Adrenal gland (tissue), 12 donors: Measurements from ENCODE around the gene OR8B2. TPM values are rescaled to one million over a fixed set of nuclear protein-coding genes. Genes with fewer than 3 reads are reported as not detected.

Experiments used
- DNase-seq, 7 donors: peaks; one replicate each; pipeline ENCODE4 v3.0.0-alpha.2; 2019 to 2020
- H3K27ac ChIP-seq, 5 donors: fragments of 200-600 bp; sonication (generic) in 4 of 5; 1 replicate in 3 of 5; 2 replicates in 2 of 5; pipeline versions ENCODE4 v1.5.1 to v1.8.0; 2016 to 2020; ENCODE audit warnings: mild to moderate bottlenecking in 1 of 5
- H3K27me3 ChIP-seq: fragments of 200-600 bp; 2 replicates; pipeline ENCODE4 v1.8.0; 2021
- H3K36me3 ChIP-seq, 2 donors: fragments of 200-600 bp; replicated peaks in 1 of 2; 1 replicate in 1 of 2; 2 replicates in 1 of 2; pipeline versions ENCODE4 v1.5.1 to v1.8.0; 2018 to 2022
- H3K4me1 ChIP-seq, 2 donors: fragments of 200-600 bp; replicated peaks in 1 of 2; 1 replicate in 1 of 2; 2 replicates in 1 of 2; pipeline versions ENCODE4 v1.5.1 to v1.8.0; 2018 to 2021
- H3K4me3 ChIP-seq, 4 donors: fragments of 200-600 bp; sonication (generic) in 3 of 4; one replicate each; pipeline ENCODE4 v1.5.1; 2016 to 2018
- H3K9me3 ChIP-seq, 3 donors: fragments of 200-600 bp; sonication (generic) in 1 of 3; replicated peaks in 1 of 3; 1 replicate in 2 of 3; 2 replicates in 1 of 3; pipeline versions ENCODE4 v1.5.1 to v1.8.0; 2016 to 2021
- POLR2A ChIP-seq, 2 donors: fragments of 450-650 bp; IDR thresholded peaks; one replicate each; pipeline ENCODE4 v1.6.1; 2017; ENCODE audit warnings: antibody characterized with exemption in 2 of 2, mild to moderate bottlenecking in 2 of 2, moderate library complexity in 1 of 2
- WGBS, 4 donors: extraction: QIAGEN DNeasy Blood & Tissue Kit in 2 of 4; methylation state at CpG; one replicate each; pipeline versions ENCODE4 v1.1.5 to v1.1.7; 2013 to 2017; 5-methylcytosine and 5-hydroxymethylcytosine counted together
- intact Hi-C, 2 donors: fragments of 100-400 bp; cut with DNase I; formaldehyde crosslinking; loops; one replicate each; pipeline versions ENCODE4 v1.14.1 to v1.15.0; 2022 to 2023
- polyA plus RNA-seq, 3 donors: library from polyadenylated mRNA; stranded (reverse); fragments of 200-250 nt in 2 of 3; fragments of 350-450 nt in 1 of 3; fragmentation: Illumina TruSeq in 1 of 3; extraction: RNeasy Lipid Tissue Mini Kit (QIAGEN cat#74804) in 1 of 3; gene quantifications; one replicate each; pipeline ENCODE4 v1.2.3, GENCODE V29; 2013 to 2014
- total RNA-seq, 9 donors: library from RNA; depleted of rRNA in 4 of 9; stranded (reverse); fragments of >200 nt in 4 of 9; fragments of 120-200 nt in 1 of 9; fragmentation: NEBNext Ultra II Directional in 1 of 9; extraction: Animal tissue kit (Norgen Biotek cat#: 25700) in 1 of 9; gene quantifications; one replicate each; pipeline versions ENCODE4 v1.1.0 to v1.2.4, GENCODE V29; 2013 to 2023
- TF ChIP-seq, protein P1 (sequence below), 6 experiments: fragments of 450-650 bp in 4 of 6; fragments of 200-600 bp in 2 of 6; sonication (generic) in 1 of 6; IDR thresholded peaks; 1 replicate in 5 of 6; 2 replicates in 1 of 6; pipeline versions ENCODE4 v1.5.1 to v1.8.0; 2016 to 2021; ENCODE audit warnings: antibody characterized with exemption in 6 of 6, mild to moderate bottlenecking in 2 of 6, moderate library complexity in 1 of 6
- donor health status: healthy with polysubstance abuse.
- donor health status: Bipolar disorder and iron deficiency.
- donor health status: DM: yes; HTN: yes; CAD: no.
- donor health status: DM: no; HTN: no; CAD: no.
- donor health status: DM: no; HTN: no; CAD: no.
- donor health status: DM: yes; HTN: yes; CAD: no.

Gene OR8B2
- total and polyA plus RNA-seq, 12 donors = not detected

GRCh38 chr11:124376280-124376679, 8.0 kb downstream of the OR8B2 start:
- Histone ChIP-seq H3K27me3 (no peaks in the 10 kb centered on the region), H3K4me3 (no peak overlapping the region), H3K36me3 (no peaks in the 10 kb centered on the region), H3K27ac (no peak overlapping the region), H3K9me3 (no peaks in the 10 kb centered on the region), H3K4me1 (no peaks in the 10 kb centered on the region)
- intact Hi-C loops = no loop called here
- 55 to 73% (median 62%) methylated on average over 3 of the region's 3 CpGs for WGBS, 4 donors
- no peak for DNase-seq
- TF ChIP-seq POLR2A (IDR thresholded peaks at IDR 0.05) = no peak
- TF ChIP-seq, protein P1, sequence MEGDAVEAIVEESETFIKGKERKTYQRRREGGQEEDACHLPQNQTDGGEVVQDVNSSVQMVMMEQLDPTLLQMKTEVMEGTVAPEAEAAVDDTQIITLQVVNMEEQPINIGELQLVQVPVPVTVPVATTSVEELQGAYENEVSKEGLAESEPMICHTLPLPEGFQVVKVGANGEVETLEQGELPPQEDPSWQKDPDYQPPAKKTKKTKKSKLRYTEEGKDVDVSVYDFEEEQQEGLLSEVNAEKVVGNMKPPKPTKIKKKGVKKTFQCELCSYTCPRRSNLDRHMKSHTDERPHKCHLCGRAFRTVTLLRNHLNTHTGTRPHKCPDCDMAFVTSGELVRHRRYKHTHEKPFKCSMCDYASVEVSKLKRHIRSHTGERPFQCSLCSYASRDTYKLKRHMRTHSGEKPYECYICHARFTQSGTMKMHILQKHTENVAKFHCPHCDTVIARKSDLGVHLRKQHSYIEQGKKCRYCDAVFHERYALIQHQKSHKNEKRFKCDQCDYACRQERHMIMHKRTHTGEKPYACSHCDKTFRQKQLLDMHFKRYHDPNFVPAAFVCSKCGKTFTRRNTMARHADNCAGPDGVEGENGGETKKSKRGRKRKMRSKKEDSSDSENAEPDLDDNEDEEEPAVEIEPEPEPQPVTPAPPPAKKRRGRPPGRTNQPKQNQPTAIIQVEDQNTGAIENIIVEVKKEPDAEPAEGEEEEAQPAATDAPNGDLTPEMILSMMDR (IDR thresholded peaks at IDR 0.05) = no peak

DNA sequence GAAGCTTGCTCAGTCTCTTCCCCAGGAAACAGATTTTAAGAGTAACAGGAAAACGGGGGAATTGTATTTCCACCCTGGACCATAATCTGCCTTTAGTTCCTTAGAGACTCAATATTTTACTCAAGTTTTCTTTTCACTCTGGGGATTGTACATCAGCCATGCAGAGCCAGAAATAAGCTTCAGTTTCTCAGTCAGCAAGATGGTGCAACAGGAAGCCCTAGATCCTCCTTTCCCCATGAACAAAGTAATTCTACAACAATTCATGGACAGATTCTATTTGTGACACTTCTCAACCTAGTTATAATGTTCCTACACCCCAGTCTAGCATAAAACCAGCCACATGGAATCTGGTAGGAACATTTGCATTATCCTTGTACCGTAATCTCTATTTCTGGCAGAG, 24.7 kb downstream of the OR8B2 start:
- H3K27me3 ChIP-seq = no peaks in the 10 kb centered on the region
- H3K4me1 ChIP-seq = no peaks in the 10 kb centered on the region
- intact Hi-C loops = no loop called here
- 9 to 46% (median 25%) methylated on average over 2 of the region's 2 CpGs for WGBS, 4 donors
- no peak for DNase-seq
- TF ChIP-seq, protein P1 (IDR thresholded peaks at IDR 0.05) = no peak
- no peak for TF ChIP-seq POLR2A (IDR thresholded peaks at IDR 0.05)
- no peak overlapping the region for H3K4me3 ChIP-seq
- H3K36me3 ChIP-seq = no peaks in the 10 kb centered on the region
- no peaks in the 10 kb centered on the region for H3K9me3 ChIP-seq
- H3K27ac ChIP-seq = no peak overlapping the region

DNA sequence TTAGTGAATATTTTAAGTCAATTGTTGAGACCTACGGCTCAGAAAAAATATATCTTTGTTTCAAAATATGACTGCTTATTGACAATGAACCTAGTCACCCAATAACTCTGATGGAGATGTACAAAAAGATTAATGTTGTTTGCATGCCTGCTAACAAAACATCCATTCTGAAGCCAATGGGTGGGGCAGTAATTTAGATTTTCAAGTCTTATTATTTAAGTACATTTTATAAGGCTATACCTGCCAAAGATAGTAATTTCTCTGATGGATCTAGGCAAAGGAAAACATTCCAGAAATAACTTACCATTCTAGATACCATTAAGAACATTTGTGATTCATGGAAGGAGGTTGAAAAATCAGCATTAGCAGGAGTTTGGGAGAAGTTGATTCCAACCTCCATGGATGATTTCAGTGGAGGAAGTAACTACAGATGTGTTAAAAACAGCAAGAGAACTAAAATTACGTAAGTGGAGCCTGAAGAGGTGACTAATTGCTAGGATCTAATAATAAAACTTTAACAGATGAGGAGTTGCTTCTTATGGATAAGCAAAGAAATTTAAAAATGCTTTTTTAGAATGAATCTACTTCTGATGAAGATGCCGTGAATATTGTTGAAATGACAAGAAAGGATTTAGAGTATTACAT, 37.9 kb downstream of the OR8B2 start:
- no peaks in the 10 kb centered on the region for H3K9me3 ChIP-seq
- intact Hi-C loops = no loop called here
- H3K36me3 ChIP-seq = no peaks in the 10 kb centered on the region
- H3K27me3 ChIP-seq = no peaks in the 10 kb centered on the region
- H3K27ac ChIP-seq = no peak overlapping the region
- no peaks in the 10 kb centered on the region for H3K4me1 ChIP-seq
- TF ChIP-seq, protein P1 (IDR thresholded peaks at IDR 0.05) = no peak
- TF ChIP-seq POLR2A (IDR thresholded peaks at IDR 0.05) = no peak
- 19 to 54% (median 50%) methylated on average over 3 of the region's 3 CpGs for WGBS, 4 donors
- no peak overlapping the region for H3K4me3 ChIP-seq
- DNase-seq = no peak

- WGBS, 4 donors = 74 to 76% (median 75%) methylated on average over 5 of the region's 5 CpGs
- H3K4me1 ChIP-seq = no peaks in the 10 kb centered on the region
- no peaks in the 10 kb centered on the region for H3K36me3 ChIP-seq
- DNase-seq = no peak
- no peaks in the 10 kb centered on the region for H3K9me3 ChIP-seq
- TF ChIP-seq POLR2A (IDR thresholded peaks at IDR 0.05) = no peak
- TF ChIP-seq, protein P1 (IDR thresholded peaks at IDR 0.05) = no peak
- H3K27ac ChIP-seq = no peak overlapping the region
- intact Hi-C loops = no loop called here
- H3K4me3 ChIP-seq = no peak overlapping the region
- H3K27me3 ChIP-seq = no peaks in the 10 kb centered on the region
Measured at GRCh38 chr11:124344346-124344745, 40.0 kb downstream of the OR8B2 start.
